Limb (tissue), 2 donors: Measurements from ENCODE around the gene TCF19.

ENCODE experiments used
- DNase-seq, 2 donors: peaks; one replicate each; pipeline ENCODE4 v3.0.0-alpha.2; 2016; ENCODE audit errors: extremely low spot score in 2 of 2

TCF19 gene

DNA sequence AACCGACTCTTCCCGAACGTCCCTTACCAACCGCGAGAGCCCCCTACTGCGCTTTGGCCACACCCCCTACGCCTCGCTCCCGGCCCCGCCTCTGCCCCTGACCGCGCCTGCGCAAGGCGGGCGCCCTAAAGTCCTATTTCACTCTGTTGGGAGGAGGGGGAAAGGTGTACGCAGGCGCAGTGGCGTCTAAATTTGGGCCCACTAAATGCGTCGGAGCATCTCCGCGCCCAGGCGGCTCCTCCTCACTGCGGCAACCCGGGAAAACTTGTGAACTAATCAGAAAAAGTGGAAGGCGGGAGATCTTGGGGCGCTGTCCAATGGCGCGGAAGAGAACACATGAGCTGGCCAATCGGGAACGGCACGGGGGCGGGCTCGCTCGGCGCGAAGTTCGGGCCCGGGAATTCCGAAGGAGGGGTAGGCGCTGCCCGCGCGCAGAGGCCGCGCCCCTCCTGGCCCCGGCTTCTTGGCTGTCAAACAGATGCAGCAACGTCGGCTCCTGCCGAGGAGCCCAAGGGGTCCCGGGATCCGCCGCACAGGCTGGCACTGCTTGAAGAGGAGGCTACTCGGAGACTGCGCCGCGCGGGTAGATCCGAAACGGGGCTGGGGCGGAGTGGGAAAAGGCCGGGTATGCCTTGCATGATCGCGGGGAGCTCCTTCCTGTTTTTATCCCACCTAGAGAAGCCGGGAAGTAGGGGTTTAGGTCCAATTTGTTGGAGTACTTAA is at the start of gene TCF19:
TCF19 (plus strand) TSS at position 450 of the 723 bp plus-strand sequence. CDS start 881 bp downstream, outside the sequence.
- peak; percentile 99 to 100 for DNase-seq

DNA sequence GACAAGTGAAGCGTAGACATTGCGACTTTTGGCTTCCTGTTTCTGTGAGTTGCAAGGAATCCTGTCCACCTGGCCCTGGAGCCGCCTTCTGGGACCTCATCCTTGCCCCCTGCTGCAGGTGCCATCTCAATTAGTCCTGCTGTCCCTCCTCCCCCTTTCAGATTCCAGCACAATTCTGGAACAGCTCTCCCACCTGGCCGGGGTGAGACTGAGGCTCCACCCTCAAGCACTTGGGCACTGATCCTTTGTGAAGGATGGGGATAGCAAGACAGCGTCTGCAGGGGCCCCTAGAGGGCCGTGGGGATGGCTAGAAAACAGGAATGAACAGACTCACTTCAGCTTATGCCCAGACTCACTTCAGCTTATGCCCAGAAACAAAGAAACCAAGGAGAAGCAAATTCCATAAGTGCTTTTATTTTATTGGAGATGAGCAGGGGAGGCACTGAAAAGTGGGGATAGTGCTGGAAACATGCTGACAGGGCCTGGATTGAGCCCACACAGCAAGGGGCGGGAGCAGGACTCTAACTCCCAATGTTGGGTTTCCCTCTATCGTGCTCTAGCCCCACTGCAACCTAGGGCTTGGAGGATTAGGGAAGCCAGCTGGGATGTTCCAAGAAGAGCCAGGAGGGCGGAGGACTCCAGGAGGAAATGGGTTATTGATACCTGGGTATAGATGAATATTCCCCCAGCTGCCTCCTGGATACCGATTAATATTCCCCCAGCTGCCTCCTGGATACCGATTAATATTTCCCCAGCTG is 47.4 kb upstream of the TCF19 start:
- DNase-seq: no peak

GRCh38 chr6:31111712-31112111 is 46.7 kb upstream of the TCF19 start:
- no peak for DNase-seq

- DNase-seq: no peak
Observed at GRCh38 chr6:31112478-31112877, 45.9 kb upstream of the TCF19 start, which contains the start of gene C6orf15. Gene C6orf15 (minus strand): TSS chr6:31112575. CDS start chr6:31112555, 20 bp downstream.

DNA sequence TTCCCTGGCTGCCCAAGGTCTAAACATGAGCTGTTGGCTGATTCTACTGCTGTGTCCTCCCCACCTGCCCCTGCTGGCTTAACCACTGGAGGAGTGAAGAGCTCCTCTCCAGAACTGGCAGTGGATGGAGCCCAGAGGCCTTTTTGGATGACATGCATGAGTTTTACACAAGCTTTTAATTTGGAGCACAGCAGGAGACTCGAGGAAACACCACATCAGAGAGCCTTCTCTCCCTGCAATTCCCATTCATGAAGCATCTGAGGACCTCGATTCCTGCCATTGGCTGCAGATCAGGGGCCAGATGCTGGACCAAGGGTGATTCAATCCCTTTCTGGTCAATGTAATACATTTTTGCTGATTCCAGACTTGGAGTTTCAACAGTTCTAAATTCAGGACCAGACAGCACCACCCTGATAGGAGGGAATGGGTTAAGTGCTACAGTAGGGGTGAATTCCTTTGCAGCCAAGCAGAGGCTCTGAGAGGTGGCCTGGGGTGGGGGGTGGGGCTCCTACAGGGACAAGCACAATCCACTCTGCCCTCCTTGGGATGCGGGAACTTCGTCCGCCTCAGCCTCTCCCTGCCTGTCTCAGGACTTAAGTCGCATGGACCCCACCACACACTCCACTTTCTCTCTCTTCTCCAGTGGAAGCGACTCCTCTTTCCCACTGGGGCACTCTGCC is 44.4 kb upstream of the TCF19 start:
- DNase-seq: no peak

DNA sequence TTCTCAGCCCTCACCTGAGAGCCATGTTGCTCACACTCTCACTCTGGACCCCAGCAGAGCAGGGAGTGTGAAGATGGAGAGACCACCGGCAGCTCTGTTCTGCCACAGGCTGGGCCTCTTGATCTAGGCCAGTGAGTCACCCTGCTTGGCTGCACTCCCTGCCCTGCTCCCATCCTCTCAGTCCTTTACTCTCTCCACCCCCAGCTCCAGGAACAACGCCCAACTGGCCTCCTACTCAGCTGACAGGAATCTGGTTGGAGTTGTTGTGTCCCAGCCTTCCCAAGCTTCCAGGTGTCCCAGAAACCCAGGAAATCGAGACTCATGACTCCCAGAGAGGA is 43.9 kb upstream of the TCF19 start, which contains the start of gene PSORS1C1:
PSORS1C1 (plus strand) TSS at position 260 of the 338 bp plus-strand sequence. CDS start 14,833 bp downstream, outside the sequence.
- DNase-seq: no peak

GRCh38 chr6:31114970-31115849 is 43.2 kb upstream of the TCF19 start:
- no peak for DNase-seq

DNA sequence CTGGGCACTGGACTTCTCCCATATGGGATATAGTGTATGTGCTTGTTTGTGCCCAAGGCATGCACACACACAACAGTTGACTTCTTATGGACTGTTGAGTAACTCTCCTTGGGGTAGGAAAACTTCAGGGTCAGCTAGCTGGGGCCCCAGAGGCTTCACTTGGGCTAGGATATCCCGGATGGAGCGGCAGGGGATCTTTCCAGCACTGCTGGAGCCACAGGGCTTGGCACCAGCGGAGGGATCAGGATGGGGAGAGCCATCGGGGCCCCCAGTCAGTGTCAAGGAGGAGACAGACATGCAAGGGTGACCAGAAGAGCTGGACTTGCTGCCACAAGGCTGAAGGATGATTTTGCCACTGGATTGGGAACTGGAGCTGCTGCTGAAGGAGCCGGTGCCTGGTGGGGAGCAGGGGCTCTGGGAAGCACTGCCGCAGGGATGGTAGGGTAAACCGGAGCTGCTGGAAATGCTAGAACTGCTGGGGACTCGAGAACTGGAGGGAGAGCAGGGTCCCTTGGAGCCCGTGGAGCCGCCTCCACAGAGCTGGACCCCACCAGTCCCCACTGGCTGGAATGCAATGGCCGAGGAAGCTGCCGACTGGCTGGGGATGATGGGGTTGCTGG is 42.3 kb upstream of the TCF19 start:
- no peak for DNase-seq

- no peak for DNase-seq
Observed at GRCh38 chr6:31116661-31117385, 41.6 kb upstream of the TCF19 start.

GRCh38 chr6:31118178-31118577 is 40.2 kb upstream of the TCF19 start:
- no peak for DNase-seq

DNA sequence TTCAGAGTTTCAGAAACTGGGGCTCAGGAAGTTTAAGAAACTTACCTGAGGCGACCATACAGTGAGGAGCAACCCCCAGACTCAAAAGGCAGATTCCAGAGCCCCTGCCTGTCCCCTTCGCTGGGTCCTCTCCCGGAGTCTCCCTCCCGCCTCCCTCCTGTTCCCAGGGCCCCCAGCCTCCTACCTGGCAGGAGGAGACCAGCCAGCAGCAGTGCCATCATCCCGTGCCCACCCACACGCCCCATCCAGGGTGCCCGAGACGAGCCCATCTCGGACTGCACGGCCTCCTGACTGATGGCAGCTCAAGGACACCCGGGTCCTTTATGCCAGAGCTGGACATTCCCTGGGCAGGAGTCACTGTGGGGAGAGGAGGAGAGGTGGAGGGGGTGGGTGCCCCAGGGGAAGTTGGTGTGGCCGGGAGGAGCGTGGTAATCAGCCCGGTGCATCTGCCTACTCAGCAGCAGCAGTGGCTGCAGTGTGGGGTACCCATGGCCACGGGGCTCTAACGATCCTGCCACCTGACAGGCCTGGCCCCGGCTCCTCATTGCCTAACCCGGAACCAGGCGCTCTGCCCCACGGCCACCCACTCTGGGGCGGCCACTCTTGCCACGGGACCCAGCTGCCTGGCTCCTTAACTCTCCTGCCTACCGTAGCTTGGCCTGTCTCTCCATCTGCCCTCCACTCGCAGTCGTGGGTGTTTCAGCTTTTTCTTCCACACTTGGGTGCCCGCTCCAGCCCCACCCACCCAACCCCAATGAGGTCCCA is 38.1 kb upstream of the TCF19 start, which contains the start of gene CDSN:
CDSN (minus strand) TSS at position 296 of the 765 bp plus-strand sequence; CDS start at position 269, 27 bp downstream.
- no peak for DNase-seq

DNA sequence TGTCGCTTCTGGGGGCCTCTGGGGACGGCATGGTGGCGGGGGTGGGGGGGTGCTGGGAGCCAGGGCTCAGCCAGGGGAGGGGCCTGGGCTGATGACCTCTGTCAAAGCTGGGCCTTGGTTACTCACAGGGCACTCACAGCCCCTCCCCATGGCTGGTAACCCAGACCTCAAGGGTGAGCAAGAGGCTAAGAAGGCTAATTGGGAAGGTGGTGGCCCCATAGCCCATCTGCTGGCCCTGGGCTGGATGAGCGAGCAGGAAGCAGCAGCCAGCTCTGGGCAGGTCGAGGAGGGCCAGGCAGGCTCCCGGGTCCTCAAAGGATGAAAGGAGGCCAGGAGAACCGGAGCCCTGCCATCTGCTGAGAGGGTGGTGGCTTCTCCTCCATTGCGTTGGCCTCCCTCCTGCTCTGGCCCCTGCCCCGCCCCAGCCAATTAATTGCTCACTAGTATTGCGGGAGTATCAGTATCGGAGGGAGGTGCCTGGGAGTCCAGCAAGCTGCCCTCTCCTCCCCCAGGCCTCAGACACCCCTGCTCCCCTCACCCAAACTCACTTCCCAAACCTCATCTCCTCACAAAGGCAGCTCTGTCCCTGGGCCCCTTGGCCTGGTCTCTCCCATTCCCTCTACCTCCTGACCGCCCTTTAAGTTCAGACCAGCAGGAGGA is 37.1 kb upstream of the TCF19 start:
- no peak for DNase-seq

DNA sequence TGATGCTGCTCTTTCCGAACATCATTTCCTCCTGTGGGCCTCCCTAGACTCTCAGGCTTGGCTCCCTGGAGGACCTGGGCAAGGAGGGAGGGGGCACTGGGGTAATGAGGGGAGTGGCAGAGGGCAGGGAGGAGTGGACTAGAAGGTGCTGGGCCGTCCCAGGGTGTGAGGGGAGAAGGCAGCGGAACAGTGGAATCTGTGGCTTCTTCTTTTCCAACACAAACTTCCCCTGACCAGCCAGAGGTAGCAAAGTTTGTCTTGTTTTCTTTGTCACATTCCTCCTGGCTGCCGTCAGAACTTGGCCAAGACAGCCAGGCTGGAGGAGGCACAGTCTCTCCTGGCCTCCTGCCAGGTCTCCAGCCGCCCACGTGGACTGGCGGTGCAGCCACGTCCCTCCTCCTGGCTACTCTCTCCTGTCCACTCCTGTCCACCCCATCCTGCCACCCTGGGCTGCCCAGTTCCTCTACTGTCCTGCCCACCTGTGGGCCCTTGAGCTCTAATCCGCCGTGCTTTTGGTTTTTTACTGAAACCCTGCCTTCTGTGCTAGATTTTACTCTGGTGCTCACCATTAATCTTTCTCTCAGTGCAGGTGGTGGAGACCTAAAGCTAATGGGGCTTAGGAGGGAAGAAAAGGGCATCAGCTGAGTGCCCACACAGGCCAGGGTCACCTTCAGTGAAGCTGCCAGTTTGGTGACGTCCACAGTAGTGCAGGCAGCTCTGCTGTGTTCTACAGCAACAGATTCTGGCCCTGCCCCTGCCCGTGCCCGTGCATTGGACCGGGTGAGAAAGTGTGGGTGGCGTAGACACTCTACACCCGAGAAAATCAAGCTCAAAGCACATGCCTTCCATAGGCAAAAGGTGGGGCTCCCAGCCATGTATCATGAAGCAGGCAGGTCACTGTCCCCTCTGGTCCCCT is 35.3 kb upstream of the TCF19 start:
- peak in 1 of 2 donors; percentile 22 for DNase-seq

GRCh38 chr6:31125162-31125561 is 33.2 kb upstream of the TCF19 start:
- no peak for DNase-seq

- DNase-seq: no peak
Observed at GRCh38 chr6:31125586-31126363, 32.6 kb upstream of the TCF19 start.

- DNase-seq: no peak
Observed at GRCh38 chr6:31126396-31127175, 31.8 kb upstream of the TCF19 start.
